Measurements from ENCODE around the gene RAB10.

DNA sequence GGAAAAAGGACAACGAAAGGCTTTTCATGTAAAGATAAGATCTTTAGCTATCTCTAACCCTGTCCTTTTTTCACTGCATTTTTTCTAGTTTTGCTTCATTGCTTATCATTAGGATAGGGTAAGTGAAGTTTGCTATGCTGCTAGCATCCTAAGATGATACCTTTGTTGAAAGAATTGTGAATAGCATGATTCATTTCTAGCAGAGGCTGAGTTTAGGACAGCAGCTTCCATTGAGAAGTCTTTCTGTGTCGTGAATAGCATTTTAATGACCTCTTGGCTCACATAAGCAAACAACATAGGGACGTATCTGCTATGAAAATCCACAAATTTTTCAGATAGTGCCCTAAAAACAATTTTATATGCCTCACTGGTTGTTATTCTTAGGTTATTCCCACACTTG, 102.6 kb downstream of the RAB10 start:
- TF ChIP-seq POLR2A (IDR thresholded peaks at IDR 0.05) (no peak), EP300 (IDR thresholded peaks at IDR 0.05) (no peak), POLR2AphosphoS5 (IDR thresholded peaks at IDR 0.05) (no peak)
- TF ChIP-seq, protein P1, sequence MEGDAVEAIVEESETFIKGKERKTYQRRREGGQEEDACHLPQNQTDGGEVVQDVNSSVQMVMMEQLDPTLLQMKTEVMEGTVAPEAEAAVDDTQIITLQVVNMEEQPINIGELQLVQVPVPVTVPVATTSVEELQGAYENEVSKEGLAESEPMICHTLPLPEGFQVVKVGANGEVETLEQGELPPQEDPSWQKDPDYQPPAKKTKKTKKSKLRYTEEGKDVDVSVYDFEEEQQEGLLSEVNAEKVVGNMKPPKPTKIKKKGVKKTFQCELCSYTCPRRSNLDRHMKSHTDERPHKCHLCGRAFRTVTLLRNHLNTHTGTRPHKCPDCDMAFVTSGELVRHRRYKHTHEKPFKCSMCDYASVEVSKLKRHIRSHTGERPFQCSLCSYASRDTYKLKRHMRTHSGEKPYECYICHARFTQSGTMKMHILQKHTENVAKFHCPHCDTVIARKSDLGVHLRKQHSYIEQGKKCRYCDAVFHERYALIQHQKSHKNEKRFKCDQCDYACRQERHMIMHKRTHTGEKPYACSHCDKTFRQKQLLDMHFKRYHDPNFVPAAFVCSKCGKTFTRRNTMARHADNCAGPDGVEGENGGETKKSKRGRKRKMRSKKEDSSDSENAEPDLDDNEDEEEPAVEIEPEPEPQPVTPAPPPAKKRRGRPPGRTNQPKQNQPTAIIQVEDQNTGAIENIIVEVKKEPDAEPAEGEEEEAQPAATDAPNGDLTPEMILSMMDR (IDR thresholded peaks at IDR 0.05) = no peak

All from upper lobe of left lung (tissue), 4 donors.